Measurements from ENCODE around the gene ASPHD2.

ASPHD2 gene

DNA sequence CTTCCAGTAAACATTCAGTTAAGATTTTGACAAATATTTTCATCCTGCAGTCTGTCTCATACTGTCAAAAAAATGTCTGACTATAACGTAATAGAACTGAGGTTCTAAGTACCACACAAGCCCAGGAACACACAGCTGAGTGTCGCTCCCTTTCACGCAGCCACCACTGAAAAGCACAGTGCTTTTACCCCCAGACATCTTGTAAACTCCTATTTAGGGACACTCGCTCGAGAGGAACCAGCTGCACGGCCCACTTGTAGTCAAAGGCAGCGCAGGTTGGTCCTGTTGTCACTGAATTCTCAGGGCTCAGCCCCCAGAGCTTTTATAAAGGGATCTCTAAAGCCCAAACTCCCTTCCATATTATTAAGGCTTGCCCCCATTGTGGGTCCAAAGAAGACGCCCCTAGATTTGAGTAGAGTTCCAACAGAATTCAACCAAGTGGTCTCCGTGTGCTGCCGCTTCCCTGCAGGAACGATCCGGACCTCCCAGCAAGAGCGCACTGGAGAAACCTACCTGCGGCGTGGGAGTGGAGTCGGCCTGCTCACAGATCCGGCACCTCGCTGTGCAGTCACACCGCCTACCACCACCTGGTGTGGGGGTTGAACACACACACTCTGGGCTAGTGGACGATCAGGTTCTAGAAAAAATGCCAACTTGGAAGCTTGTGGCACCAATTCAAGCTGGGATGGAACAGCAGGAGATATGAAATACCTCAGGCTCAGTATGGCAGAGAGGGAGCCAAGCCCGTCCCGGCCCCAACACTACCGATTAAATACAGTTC is 23.4 kb downstream of the ASPHD2 start:
- H3K4me3 Mint-ChIP-seq: no peak overlapping the region
- peaks cover 4% of the 10 kb centered on the region for H3K27me3 Mint-ChIP-seq (ENCODE audit: low read depth, poor library complexity)
- no peaks in the 10 kb centered on the region for H3K9me3 Mint-ChIP-seq
- H3K36me3 Mint-ChIP-seq (ENCODE audit: low read depth): peaks cover 44% of the 10 kb centered on the region
- H3K27ac Mint-ChIP-seq: no peak overlapping the region
- peaks cover 5% of the 10 kb centered on the region for H3K4me1 Mint-ChIP-seq
- TF ChIP-seq, protein P1, sequence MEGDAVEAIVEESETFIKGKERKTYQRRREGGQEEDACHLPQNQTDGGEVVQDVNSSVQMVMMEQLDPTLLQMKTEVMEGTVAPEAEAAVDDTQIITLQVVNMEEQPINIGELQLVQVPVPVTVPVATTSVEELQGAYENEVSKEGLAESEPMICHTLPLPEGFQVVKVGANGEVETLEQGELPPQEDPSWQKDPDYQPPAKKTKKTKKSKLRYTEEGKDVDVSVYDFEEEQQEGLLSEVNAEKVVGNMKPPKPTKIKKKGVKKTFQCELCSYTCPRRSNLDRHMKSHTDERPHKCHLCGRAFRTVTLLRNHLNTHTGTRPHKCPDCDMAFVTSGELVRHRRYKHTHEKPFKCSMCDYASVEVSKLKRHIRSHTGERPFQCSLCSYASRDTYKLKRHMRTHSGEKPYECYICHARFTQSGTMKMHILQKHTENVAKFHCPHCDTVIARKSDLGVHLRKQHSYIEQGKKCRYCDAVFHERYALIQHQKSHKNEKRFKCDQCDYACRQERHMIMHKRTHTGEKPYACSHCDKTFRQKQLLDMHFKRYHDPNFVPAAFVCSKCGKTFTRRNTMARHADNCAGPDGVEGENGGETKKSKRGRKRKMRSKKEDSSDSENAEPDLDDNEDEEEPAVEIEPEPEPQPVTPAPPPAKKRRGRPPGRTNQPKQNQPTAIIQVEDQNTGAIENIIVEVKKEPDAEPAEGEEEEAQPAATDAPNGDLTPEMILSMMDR (IDR thresholded peaks at IDR 0.05): no peak
- DNase-seq: no peak

DNA sequence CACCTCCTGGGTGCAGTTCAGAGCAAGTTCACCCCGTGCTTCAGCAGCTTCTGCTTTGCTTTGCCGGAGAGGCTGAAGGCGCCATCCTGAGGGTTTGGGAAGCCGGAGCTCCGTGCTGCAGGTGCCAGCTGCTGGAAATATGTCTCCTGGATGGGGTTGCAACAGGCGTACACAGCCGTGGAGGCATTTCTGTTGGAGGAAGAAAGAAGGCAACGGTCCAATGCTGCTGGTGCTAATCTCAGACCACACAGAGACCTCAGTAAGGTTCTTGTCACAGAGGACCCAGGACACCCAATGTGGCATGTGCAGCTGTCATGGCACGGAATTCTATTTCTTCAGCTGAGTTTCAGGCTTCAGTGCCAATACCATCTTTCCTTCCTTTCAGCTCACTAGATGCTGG is 24.2 kb downstream of the ASPHD2 start:
- TF ChIP-seq, protein P1 (IDR thresholded peaks at IDR 0.05): no peak
- Mint-ChIP-seq H3K27ac (no peak overlapping the region), H3K36me3 (ENCODE audit: low read depth) (peaks cover 49% of the 10 kb centered on the region), H3K4me3 (no peak overlapping the region), H3K4me1 (no peaks in the 10 kb centered on the region), H3K27me3 (ENCODE audit: low read depth, poor library complexity) (peaks cover 4% of the 10 kb centered on the region), H3K9me3 (no peaks in the 10 kb centered on the region)
- DNase-seq: no peak

DNA sequence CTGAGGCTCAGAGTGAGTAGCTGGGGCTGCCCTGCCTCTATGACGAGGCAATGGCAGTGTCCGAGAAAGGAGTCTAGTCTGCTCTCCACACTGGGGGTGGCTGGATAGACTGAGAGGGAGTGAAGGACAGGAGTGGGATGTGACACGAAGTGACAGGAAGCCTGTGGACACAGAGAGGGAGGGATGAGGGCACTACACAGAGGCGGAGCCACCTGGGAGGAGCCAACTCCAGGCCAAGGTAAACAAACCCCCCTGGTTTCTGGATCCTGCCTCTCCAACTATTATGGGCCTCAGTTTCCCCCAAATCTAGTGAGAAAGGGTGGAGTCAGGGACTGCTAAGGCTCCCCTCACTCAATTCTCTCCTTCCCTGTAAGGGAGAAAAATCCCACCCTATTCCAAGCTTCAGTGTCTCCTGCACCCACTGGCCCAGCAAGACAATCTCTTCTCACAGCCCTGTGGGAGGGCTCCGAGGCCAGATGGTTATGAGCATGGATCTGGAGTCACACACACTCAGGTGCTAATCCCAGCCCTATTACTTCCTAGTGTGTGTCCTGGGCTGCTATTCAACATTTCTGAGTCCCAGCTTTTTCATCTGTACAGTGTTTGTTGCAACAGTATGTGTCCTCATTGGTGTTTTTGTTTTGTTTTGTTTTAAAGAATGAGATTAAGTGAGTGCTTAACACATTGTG is 24.9 kb downstream of the ASPHD2 start:
- Mint-ChIP-seq H3K27ac (no peak overlapping the region), H3K4me1 (no peaks in the 10 kb centered on the region), H3K36me3 (ENCODE audit: low read depth) (peaks cover 52% of the 10 kb centered on the region), H3K9me3 (no peaks in the 10 kb centered on the region), H3K4me3 (no peak overlapping the region), H3K27me3 (ENCODE audit: low read depth, poor library complexity) (no peaks in the 10 kb centered on the region)
- no peak for DNase-seq
- TF ChIP-seq, protein P1 (IDR thresholded peaks at IDR 0.05): no peak

DNA sequence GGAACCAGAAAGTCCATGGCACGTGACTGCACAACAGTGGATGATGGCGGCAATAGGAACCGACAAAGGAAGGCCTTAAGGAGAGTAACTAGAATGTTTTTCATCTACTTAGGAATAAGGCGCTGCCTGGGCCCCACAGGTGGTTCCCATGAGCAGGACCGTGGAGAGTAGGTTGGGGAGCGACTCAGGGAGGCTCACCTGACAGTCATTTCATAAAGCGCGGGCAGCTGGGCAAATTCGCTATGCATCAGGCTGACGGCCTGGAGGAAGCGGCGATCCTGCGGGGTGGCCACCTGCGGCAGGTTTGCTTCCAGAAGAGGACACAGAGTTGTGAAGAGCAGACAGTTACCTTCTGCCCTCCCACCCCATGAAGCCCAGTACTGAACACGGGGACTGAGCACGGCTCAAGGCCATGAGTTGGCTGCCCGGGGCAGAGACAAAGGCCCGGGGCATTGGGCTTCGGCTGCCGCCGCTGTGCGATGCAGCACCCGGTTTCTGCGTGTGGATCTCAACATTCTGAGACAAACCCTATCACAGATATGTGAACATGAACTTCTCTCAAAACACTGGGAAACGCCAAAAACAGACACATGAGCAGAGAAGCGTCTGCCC is 28.7 kb downstream of the ASPHD2 start:
- TF ChIP-seq, protein P1 (IDR thresholded peaks at IDR 0.05): no peak
- Mint-ChIP-seq H3K4me3 (no peak overlapping the region), H3K9me3 (no peaks in the 10 kb centered on the region), H3K27me3 (ENCODE audit: low read depth, poor library complexity) (no peaks in the 10 kb centered on the region), H3K36me3 (ENCODE audit: low read depth) (peaks cover 35% of the 10 kb centered on the region), H3K27ac (no peak overlapping the region), H3K4me1 (peaks cover 18% of the 10 kb centered on the region)
- no peak for DNase-seq

DNA sequence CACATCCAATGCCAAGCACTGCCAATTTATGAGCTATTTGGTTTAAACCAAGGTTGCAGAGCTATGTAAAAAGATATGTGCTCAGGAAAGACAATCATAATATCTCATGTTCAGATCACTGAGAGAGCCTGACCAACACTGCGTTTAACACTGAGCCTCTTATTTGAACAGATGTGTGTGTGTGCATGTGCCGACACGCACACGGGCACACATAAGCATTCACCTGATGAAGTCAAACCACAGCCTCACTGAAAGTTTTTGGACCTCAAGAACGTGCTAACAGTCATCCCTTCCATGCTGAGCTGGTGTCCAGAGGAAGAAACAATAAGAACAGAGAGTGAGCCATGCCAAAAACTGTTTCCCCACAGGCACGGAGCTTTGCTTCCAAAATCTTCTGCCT is 31.1 kb downstream of the ASPHD2 start:
- no peak overlapping the region for H3K27ac Mint-ChIP-seq

More for the DNA sequence above, 31.1 kb downstream of the ASPHD2 start:
- H3K4me3 Mint-ChIP-seq: no peak overlapping the region
- DNase-seq: no peak
- TF ChIP-seq, protein P1 (IDR thresholded peaks at IDR 0.05): no peak
- no peaks in the 10 kb centered on the region for H3K9me3 Mint-ChIP-seq
- H3K4me1 Mint-ChIP-seq: peaks cover 39% of the 10 kb centered on the region
- no peaks in the 10 kb centered on the region for H3K27me3 Mint-ChIP-seq (ENCODE audit: low read depth, poor library complexity)
- H3K36me3 Mint-ChIP-seq (ENCODE audit: low read depth): peaks cover 36% of the 10 kb centered on the region
